Measurements from ENCODE around the gene STX18. TPM values are rescaled to one million over a fixed set of nuclear protein-coding genes. Genes with fewer than 3 reads are reported as not detected.

STX18 gene
- total RNA-seq, 4 donors from 2014 or later: 19.2 to 27.4 (median 20.7) TPM

- Histone ChIP-seq H3K4me3 (peak overlapping the region; percentile 35 to 56 (median 40)), H3K27me3 (peaks cover 39 to 54% (median 53%) of the 10 kb centered on the region in 3 donors), H3K9me3 (no peaks in the 10 kb centered on the region), H3K36me3 (no peaks in the 10 kb centered on the region), H3K4me1 (peaks cover 8 to 13% of the 10 kb centered on the region in 2 donors), H3K27ac (no peak overlapping the region)
- ATAC-seq (no peak), DNase-seq (no peak)
- in situ Hi-C loops (cut with MboI; ENCODE audit: low sequenced_read_pairs in 4 of 4) (no loop called here), intact Hi-C loops (cut with DNase I; ENCODE audit: low total_unique reads) (no loop called here)
- TF ChIP-seq POLR2A (IDR thresholded peaks at IDR 0.05) (no peak), CTCF (IDR thresholded peaks at IDR 0.05 in 4 of 5, conservative IDR thresholded peaks at IDR 0.05 in 1 of 5) (no peak)
These were observed 155.5 kb downstream of the STX18 start for GRCh38 chr4:4386296-4386735.

- no peaks in the 10 kb centered on the region for H3K36me3 ChIP-seq
- ATAC-seq: no peak
- H3K9me3 ChIP-seq: no peaks in the 10 kb centered on the region
- in situ Hi-C loops (cut with MboI; ENCODE audit: low sequenced_read_pairs in 4 of 4) (no loop called here), intact Hi-C loops (cut with DNase I; ENCODE audit: low total_unique reads) (no loop called here)
- H3K4me3 ChIP-seq: peak overlapping the region in 1 of 4 donors; percentile 36
- DNase-seq: no peak
- peaks cover 8 to 13% of the 10 kb centered on the region in 2 donors for H3K4me1 ChIP-seq
- H3K27ac ChIP-seq: no peak overlapping the region
- peaks cover 39 to 54% (median 53%) of the 10 kb centered on the region in 3 donors for H3K27me3 ChIP-seq
- no peak for TF ChIP-seq POLR2A (IDR thresholded peaks at IDR 0.05)
- no peak for TF ChIP-seq CTCF (IDR thresholded peaks at IDR 0.05 in 4 of 5, conservative IDR thresholded peaks at IDR 0.05 in 1 of 5)
These were observed 156.0 kb downstream of the STX18 start for GRCh38 chr4:4385729-4386295.

- in situ Hi-C loops (cut with MboI; ENCODE audit: low sequenced_read_pairs in 4 of 4): no loop called here
- intact Hi-C loops (cut with DNase I; ENCODE audit: low total_unique reads): no loop called here
- no peak overlapping the region for H3K4me3 ChIP-seq
- peaks cover 8 to 13% of the 10 kb centered on the region in 2 donors for H3K4me1 ChIP-seq
- DNase-seq: no peak
- H3K9me3 ChIP-seq: no peaks in the 10 kb centered on the region
- no peak overlapping the region for H3K27ac ChIP-seq
- no peaks in the 10 kb centered on the region for H3K36me3 ChIP-seq
- TF ChIP-seq CTCF (IDR thresholded peaks at IDR 0.05 in 4 of 5, conservative IDR thresholded peaks at IDR 0.05 in 1 of 5) (no peak), POLR2A (IDR thresholded peaks at IDR 0.05) (no peak)
- no peak for ATAC-seq
- peaks cover 34 to 51% (median 46%) of the 10 kb centered on the region in 3 donors for H3K27me3 ChIP-seq
These were observed 157.0 kb downstream of the STX18 start for GRCh38 chr4:4384837-4385236.

- DNase-seq (no peak), ATAC-seq (peak in 1 of 2 donors; percentile 53)
- in situ Hi-C loops (cut with MboI; ENCODE audit: low sequenced_read_pairs in 4 of 4) (no loop called here), intact Hi-C loops (cut with DNase I; ENCODE audit: low total_unique reads) (no loop called here)
- Histone ChIP-seq H3K9me3 (no peaks in the 10 kb centered on the region), H3K4me1 (peaks cover 8 to 11% of the 10 kb centered on the region in 2 donors), H3K27me3 (peaks cover 18 to 33% (median 29%) of the 10 kb centered on the region in 3 donors), H3K36me3 (no peaks in the 10 kb centered on the region), H3K27ac (no peak overlapping the region), H3K4me3 (no peak overlapping the region)
- TF ChIP-seq POLR2A (IDR thresholded peaks at IDR 0.05) (no peak), CTCF (IDR thresholded peaks at IDR 0.05 in 4 of 5, conservative IDR thresholded peaks at IDR 0.05 in 1 of 5) (no peak)
These were observed 158.8 kb downstream of the STX18 start for GRCh38 chr4:4383085-4383484.
